HUES48 (cell line): Measurements from ENCODE around the gene SLC25A46.

Experiments used
- H3K27ac ChIP-seq: one replicate; pipeline ENCODE4 v1.7.0; 2013; ENCODE audit warnings: low read depth, low read length, inconsistent platforms
- H3K27me3 ChIP-seq: 2 replicates; pipeline ENCODE4 v1.6.1; 2013; ENCODE audit warnings: mild to moderate bottlenecking, low read length; ENCODE audit not compliant: control insufficient read depth, insufficient read depth
- H3K36me3 ChIP-seq: 2 replicates; pipeline ENCODE4 v1.6.1; 2013; ENCODE audit warnings: low read length; ENCODE audit not compliant: control insufficient read depth, insufficient read depth
- H3K4me1 ChIP-seq: 2 replicates; pipeline ENCODE4 v1.6.1; 2013; ENCODE audit warnings: mild to moderate bottlenecking, low read length; ENCODE audit not compliant: control insufficient read depth, insufficient read depth
- H3K4me3 ChIP-seq: 2 replicates; pipeline ENCODE4 v1.5.1; 2013; ENCODE audit warnings: mild to moderate bottlenecking, low read depth, low read length
- H3K9ac ChIP-seq: 2 replicates; pipeline ENCODE4 v1.6.1; 2013; ENCODE audit warnings: mild to moderate bottlenecking, low read depth, low read length, moderate library complexity
- H3K9me3 ChIP-seq: 2 replicates; pipeline ENCODE4 v1.6.1; 2013; ENCODE audit warnings: low read length; ENCODE audit not compliant: control insufficient read depth, insufficient read depth

Gene SLC25A46

GRCh38 chr5:110803467-110804326 is 64.9 kb downstream of the SLC25A46 start:
- Histone ChIP-seq H3K4me1 (no peaks in the 10 kb centered on the region), H3K9ac (no peak overlapping the region), H3K27me3 (no peaks in the 10 kb centered on the region), H3K36me3 (no peaks in the 10 kb centered on the region), H3K4me3 (no peak overlapping the region), H3K9me3 (no peaks in the 10 kb centered on the region; the same call in 1 of the 2 replicates), H3K27ac (no peak overlapping the region)

GRCh38 chr5:110807169-110807568 is 68.4 kb downstream of the SLC25A46 start:
- no peak overlapping the region for H3K27ac ChIP-seq
- no peak overlapping the region for H3K4me3 ChIP-seq
- no peaks in the 10 kb centered on the region for H3K27me3 ChIP-seq
- H3K9ac ChIP-seq = no peak overlapping the region
- no peaks in the 10 kb centered on the region for H3K36me3 ChIP-seq
- H3K9me3 ChIP-seq = no peaks in the 10 kb centered on the region; the same call in 1 of the 2 replicates
- no peaks in the 10 kb centered on the region for H3K4me1 ChIP-seq

- no peaks in the 10 kb centered on the region for H3K27me3 ChIP-seq
- no peak overlapping the region for H3K9ac ChIP-seq
- H3K4me1 ChIP-seq = no peaks in the 10 kb centered on the region
- no peaks in the 10 kb centered on the region for H3K36me3 ChIP-seq
- H3K9me3 ChIP-seq = no peaks in the 10 kb centered on the region; the same call in 1 of the 2 replicates
- H3K27ac ChIP-seq = no peak overlapping the region
- no peak overlapping the region for H3K4me3 ChIP-seq
Observed at GRCh38 chr5:110809006-110809405, 70.2 kb downstream of the SLC25A46 start.
